Measurements from ENCODE around the gene REL. TPM values are rescaled to one million over a fixed set of nuclear protein-coding genes. Genes with fewer than 3 reads are reported as not detected.

The REL gene
- total and polyA plus RNA-seq, 2 of the 13 experiments (the other 11 are each of a cell fraction or from before 2014, with no cell fraction given) = 3.7 to 7.0 TPM

DNA sequence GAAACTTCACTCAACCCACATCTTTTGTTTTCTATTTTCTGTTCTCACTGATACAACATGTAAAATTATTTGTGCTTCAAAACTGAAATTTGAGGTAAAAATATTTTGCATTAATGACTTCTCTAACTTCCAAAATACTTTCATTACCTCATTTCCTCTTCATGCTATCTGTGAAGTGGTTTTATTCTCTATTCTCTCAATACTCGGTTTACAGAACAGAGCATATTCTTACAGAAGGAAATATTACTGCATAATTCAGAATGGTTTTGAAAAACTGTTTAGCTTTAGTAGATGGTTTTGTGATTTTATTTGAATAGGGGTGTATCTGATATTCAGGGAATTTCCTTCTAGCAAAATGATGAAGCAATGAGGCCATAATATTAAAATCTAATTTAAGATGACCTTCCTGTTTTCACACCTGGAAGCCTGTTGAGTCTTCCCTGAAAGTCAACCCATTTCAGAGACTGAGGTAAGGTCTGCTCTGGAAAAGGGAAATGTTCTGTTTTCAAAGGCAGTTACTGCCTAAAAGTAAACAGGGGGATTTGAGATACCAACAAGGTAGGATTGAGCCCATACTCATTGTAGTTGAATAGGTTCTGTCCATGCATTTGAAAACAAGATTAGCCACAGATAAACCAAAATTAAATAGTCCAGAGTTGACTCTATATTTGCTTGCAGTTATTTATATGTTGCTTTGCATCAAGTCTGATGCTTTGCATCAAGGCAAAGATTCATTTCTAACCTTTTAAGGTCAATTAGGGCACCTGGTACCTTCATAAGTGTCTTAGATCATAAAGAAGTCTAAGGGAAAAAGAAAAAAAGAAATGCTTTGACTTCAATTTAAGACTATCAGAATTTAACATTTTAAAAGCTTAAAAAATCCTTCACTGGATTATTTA, 85.4 kb downstream of the REL start:
- intact Hi-C loops (cut with micrococcal nuclease; ENCODE audit: unreplicated experiment) = no loop called here
- Histone ChIP-seq H3K79me2 (ENCODE audit: insufficient read depth, low read length) (no peaks in the 10 kb centered on the region), H3K9me3 (ENCODE audit: low read length) (no peaks in the 10 kb centered on the region), H3K4me1 (ENCODE audit: insufficient read depth, low read length) (peaks cover 11% of the 10 kb centered on the region; the same call in 1 of the 2 replicates), H3K36me3 (replicated peaks in 1 of 2; ENCODE audit: control insufficient read depth in 1 of 2, insufficient read depth in 2 of 2, low read length in 2 of 2) (peaks cover 5 to 61% of the 10 kb centered on the region in 2 experiments; a peak in 4 of 5 replicates), H3K27ac (ENCODE audit: extremely low read length, insufficient read depth, low read length) (no peak overlapping the region), H3K9ac (ENCODE audit: insufficient read depth, low read depth, low read length) (no peak overlapping the region), H4K20me1 (ENCODE audit: insufficient read depth, low read length) (no peaks in the 10 kb centered on the region), H3K4me2 (ENCODE audit: low read depth, low read length) (no peak overlapping the region), H2AFZ (ENCODE audit: low read length) (no peak overlapping the region), H3K4me3 (replicated peaks in 1 of 3; ENCODE audit: insufficient read depth in 1 of 3, low read depth in 2 of 3, low read length in 3 of 3) (no peak overlapping the region), H3K27me3 (ENCODE audit: control insufficient read depth in 1 of 2, insufficient read depth in 2 of 2, low read length in 2 of 2) (no peaks in the 10 kb centered on the region)
- BruUV-seq (replicated peaks) = no TSS peak
- ChIA-PET POLR2A (no interaction called here), CTCF (ENCODE audit: low intra/inter-chr PET ratio, low total read pairs) (no interaction called here)
- no peak for DNase-seq (ENCODE audit: low spot score)
- FAIRE-seq = no peak
- no peak for ATAC-seq
- 95% methylated on average over 1 of the region's 1 CpG for WGBS (ENCODE audit: low lambda C conversion rate)
- in situ Hi-C loops (cut with HindIII; ENCODE audit: extremely low pct_ligation_motif_present, low pct_unique_long_range_greater_than_20kb) = no loop called here
- TF ChIP-seq, protein P1, sequence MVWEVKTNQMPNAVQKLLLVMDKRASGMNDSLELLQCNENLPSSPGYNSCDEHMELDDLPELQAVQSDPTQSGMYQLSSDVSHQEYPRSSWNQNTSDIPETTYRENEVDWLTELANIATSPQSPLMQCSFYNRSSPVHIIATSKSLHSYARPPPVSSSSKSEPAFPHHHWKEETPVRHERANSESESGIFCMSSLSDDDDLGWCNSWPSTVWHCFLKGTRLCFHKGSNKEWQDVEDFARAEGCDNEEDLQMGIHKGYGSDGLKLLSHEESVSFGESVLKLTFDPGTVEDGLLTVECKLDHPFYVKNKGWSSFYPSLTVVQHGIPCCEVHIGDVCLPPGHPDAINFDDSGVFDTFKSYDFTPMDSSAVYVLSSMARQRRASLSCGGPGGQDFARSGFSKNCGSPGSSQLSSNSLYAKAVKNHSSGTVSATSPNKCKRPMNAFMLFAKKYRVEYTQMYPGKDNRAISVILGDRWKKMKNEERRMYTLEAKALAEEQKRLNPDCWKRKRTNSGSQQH (CRISPR knock-in tag; IDR thresholded peaks at IDR 0.05; ENCODE audit: low read depth) = no peak

DNA sequence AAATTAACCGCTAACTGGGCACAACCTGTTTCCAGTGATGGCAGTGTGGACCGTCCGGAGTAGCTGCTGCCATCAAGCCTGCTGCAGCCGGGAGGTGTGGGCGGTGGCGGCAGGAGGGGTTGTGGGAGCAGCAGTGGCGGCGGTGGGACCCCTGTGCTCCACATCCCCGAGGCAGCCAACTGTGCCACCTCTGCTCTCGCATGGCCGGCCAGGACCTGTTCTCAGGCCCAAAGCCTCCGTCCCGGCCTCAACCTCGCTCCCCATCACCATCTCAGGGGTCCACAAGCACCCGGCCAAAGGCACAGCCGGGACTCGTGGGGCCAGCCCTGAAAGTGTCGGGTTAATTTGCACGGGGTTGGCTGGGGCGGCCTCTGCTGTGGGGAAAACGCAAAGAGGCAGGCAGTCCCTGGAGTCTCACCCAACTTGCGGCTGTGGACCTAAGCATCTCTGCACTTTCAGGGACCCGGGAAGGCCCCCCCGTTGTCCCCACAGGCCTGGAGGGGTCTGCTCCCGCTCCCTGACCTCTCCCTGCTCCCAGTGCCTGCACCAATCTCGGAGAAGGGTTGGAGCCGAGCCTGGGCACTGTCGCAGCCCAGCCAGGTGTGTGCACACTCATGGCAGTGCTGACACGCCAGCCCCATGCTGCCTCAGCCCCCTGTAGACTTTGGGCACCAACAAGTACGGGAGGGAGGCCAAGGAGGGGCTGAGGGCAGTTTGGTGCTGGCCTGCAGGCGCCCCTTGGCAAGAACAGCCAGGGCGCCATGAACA, 91.7 kb downstream of the REL start:
- no peak overlapping the region for H3K4me3 ChIP-seq (replicated peaks in 1 of 3; ENCODE audit: insufficient read depth in 1 of 3, low read depth in 2 of 3, low read length in 3 of 3)
- intact Hi-C loops (cut with micrococcal nuclease; ENCODE audit: unreplicated experiment) (no loop called here), in situ Hi-C loops (cut with HindIII; ENCODE audit: extremely low pct_ligation_motif_present, low pct_unique_long_range_greater_than_20kb) (no loop called here)
- H3K9me3 ChIP-seq (ENCODE audit: low read length) = no peaks in the 10 kb centered on the region
- H4K20me1 ChIP-seq (ENCODE audit: insufficient read depth, low read length) = no peaks in the 10 kb centered on the region
- H3K36me3 ChIP-seq (replicated peaks in 1 of 2; ENCODE audit: control insufficient read depth in 1 of 2, insufficient read depth in 2 of 2, low read length in 2 of 2) = peaks cover 9 to 39% of the 10 kb centered on the region in 2 experiments
- H3K27me3 ChIP-seq (ENCODE audit: control insufficient read depth in 1 of 2, insufficient read depth in 2 of 2, low read length in 2 of 2) = no peaks in the 10 kb centered on the region
- H3K4me1 ChIP-seq (ENCODE audit: insufficient read depth, low read length) = peaks cover 11% of the 10 kb centered on the region; the same call in 1 of the 2 replicates
- CTCF ChIA-PET (ENCODE audit: low intra/inter-chr PET ratio, low total read pairs) = no interaction called here
- H3K9ac ChIP-seq (ENCODE audit: insufficient read depth, low read depth, low read length) = no peak overlapping the region
- POLR2A ChIA-PET = no interaction called here
- 93% methylated on average over 25 of the region's 32 CpGs for WGBS (ENCODE audit: low lambda C conversion rate)
- H3K79me2 ChIP-seq (ENCODE audit: insufficient read depth, low read length) = no peaks in the 10 kb centered on the region
- DNase-seq (ENCODE audit: low spot score) = no peak
- H3K27ac ChIP-seq (ENCODE audit: extremely low read length, insufficient read depth, low read length) = no peak overlapping the region
- peak; percentile 48 for ATAC-seq
- no TSS peak for BruUV-seq (replicated peaks)
- no peak overlapping the region for H2AFZ ChIP-seq (ENCODE audit: low read length)
- no peak for FAIRE-seq
- H3K4me2 ChIP-seq (ENCODE audit: low read depth, low read length) = no peak overlapping the region
- TF ChIP-seq AGO2 (optimal IDR thresholded peaks at IDR 0.05; ENCODE audit: low read depth, low read length) = peak; percentile 72
- TF ChIP-seq, protein P2, sequence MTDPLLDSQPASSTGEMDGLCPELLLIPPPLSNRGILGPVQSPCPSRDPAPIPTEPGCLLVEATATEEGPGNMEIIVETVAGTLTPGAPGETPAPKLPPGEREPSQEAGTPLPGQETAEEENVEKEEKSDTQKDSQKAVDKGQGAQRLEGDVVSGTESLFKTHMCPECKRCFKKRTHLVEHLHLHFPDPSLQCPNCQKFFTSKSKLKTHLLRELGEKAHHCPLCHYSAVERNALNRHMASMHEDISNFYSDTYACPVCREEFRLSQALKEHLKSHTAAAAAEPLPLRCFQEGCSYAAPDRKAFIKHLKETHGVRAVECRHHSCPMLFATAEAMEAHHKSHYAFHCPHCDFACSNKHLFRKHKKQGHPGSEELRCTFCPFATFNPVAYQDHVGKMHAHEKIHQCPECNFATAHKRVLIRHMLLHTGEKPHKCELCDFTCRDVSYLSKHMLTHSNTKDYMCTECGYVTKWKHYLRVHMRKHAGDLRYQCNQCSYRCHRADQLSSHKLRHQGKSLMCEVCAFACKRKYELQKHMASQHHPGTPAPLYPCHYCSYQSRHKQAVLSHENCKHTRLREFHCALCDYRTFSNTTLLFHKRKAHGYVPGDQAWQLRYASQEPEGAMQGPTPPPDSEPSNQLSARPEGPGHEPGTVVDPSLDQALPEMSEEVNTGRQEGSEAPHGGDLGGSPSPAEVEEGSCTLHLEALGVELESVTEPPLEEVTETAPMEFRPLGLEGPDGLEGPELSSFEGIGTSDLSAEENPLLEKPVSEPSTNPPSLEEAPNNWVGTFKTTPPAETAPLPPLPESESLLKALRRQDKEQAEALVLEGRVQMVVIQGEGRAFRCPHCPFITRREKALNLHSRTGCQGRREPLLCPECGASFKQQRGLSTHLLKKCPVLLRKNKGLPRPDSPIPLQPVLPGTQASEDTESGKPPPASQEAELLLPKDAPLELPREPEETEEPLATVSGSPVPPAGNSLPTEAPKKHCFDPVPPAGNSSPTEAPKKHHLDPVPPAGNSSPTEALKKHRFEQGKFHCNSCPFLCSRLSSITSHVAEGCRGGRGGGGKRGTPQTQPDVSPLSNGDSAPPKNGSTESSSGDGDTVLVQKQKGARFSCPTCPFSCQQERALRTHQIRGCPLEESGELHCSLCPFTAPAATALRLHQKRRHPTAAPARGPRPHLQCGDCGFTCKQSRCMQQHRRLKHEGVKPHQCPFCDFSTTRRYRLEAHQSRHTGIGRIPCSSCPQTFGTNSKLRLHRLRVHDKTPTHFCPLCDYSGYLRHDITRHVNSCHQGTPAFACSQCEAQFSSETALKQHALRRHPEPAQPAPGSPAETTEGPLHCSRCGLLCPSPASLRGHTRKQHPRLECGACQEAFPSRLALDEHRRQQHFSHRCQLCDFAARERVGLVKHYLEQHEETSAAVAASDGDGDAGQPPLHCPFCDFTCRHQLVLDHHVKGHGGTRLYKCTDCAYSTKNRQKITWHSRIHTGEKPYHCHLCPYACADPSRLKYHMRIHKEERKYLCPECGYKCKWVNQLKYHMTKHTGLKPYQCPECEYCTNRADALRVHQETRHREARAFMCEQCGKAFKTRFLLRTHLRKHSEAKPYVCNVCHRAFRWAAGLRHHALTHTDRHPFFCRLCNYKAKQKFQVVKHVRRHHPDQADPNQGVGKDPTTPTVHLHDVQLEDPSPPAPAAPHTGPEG (CRISPR knock-in tag; IDR thresholded peaks at IDR 0.05) = no peak
- no peak for TF ChIP-seq ISL2 (CRISPR knock-in tag; IDR thresholded peaks at IDR 0.05)
- TF ChIP-seq, protein P3, sequence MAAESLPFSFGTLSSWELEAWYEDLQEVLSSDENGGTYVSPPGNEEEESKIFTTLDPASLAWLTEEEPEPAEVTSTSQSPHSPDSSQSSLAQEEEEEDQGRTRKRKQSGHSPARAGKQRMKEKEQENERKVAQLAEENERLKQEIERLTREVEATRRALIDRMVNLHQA (CRISPR knock-in tag; IDR thresholded peaks at IDR 0.05) = no peak
- TF ChIP-seq KDM1A (CRISPR knock-in tag; IDR thresholded peaks at IDR 0.05) = no peak
